Type B pancreatic cell (in vitro differentiated cells): Measurements from ENCODE around the gene THEM5. TPM values are rescaled to one million over a fixed set of nuclear protein-coding genes. Genes with fewer than 3 reads are reported as not detected.
"Not testable (repeated sequence)": the region's sequence is repeated elsewhere in the genome, so short reads cannot be mapped to it uniquely, and the experiment has no call there.

ENCODE experiments used
- DNase-seq: peaks from one replicate; pipeline ENCODE4 v3.0.0; 2021; ENCODE audit warnings: mixed read lengths; ENCODE audit not compliant: unreplicated experiment; ENCODE audit errors: extremely low spot score
- H3K27ac Mint-ChIP-seq: 2 replicates; pipeline ENCODE4 v1.8.0; 2021; ENCODE audit warnings: mild to moderate bottlenecking, mixed read lengths
- H3K27me3 Mint-ChIP-seq: 2 replicates; pipeline ENCODE4 v1.8.0; 2021; ENCODE audit warnings: mixed read lengths
- H3K36me3 Mint-ChIP-seq: 2 replicates; pipeline ENCODE4 v1.8.0; 2021; ENCODE audit warnings: mixed read lengths
- H3K4me1 Mint-ChIP-seq: one replicate; pipeline ENCODE4 v1.8.0; 2021; ENCODE audit warnings: mixed read lengths; ENCODE audit not compliant: unreplicated experiment
- H3K4me3 Mint-ChIP-seq: 2 replicates; pipeline ENCODE4 v1.8.0; 2021; ENCODE audit warnings: mild to moderate bottlenecking, mixed read lengths
- H3K9me3 Mint-ChIP-seq: 2 replicates; pipeline ENCODE4 v1.8.0; 2021; ENCODE audit warnings: mixed read lengths
- total RNA-seq: library from RNA; stranded (reverse); gene quantifications from 2 replicates; pipeline ENCODE4 v1.2.1, GENCODE V29; 2021; ENCODE audit warnings: low replicate concordance
- TF ChIP-seq, protein P1 (sequence below): fragments of 200-600 bp; sonication (generic); conservative IDR thresholded peaks from 2 replicates; pipeline ENCODE4 v1.5.0; 2021; ENCODE audit warnings: antibody characterized with exemption, mild to moderate bottlenecking

Gene THEM5
- total RNA-seq, 1 donor from 2014 or later, result not detected

DNA sequence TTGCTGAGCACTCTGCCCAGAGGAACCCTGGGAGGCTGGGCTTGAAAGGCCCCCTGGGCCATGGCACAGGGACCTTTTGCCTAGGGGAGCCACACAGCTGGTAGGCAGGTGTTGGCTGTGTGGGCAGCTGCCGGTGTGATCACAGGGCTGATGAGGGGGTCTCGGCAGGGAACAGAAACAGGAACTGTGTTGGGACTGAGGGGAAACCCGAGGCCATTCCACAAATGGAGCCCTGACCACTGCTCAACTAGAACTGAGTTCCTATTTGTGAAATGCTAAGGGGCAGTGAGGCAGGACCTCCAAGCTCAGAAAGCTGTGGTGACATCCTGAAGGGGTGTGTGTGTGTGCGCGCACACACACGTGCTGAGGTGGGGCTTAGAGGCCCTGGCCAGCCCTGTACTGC, 6.4 kb upstream of the THEM5 start:
- no peak overlapping the region for H3K27ac Mint-ChIP-seq
- H3K4me3 Mint-ChIP-seq, result no peak overlapping the region
- peaks cover 8% of the 10 kb centered on the region for H3K27me3 Mint-ChIP-seq
- TF ChIP-seq, protein P1, sequence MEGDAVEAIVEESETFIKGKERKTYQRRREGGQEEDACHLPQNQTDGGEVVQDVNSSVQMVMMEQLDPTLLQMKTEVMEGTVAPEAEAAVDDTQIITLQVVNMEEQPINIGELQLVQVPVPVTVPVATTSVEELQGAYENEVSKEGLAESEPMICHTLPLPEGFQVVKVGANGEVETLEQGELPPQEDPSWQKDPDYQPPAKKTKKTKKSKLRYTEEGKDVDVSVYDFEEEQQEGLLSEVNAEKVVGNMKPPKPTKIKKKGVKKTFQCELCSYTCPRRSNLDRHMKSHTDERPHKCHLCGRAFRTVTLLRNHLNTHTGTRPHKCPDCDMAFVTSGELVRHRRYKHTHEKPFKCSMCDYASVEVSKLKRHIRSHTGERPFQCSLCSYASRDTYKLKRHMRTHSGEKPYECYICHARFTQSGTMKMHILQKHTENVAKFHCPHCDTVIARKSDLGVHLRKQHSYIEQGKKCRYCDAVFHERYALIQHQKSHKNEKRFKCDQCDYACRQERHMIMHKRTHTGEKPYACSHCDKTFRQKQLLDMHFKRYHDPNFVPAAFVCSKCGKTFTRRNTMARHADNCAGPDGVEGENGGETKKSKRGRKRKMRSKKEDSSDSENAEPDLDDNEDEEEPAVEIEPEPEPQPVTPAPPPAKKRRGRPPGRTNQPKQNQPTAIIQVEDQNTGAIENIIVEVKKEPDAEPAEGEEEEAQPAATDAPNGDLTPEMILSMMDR, result no peak
- H3K9me3 Mint-ChIP-seq, result no peaks in the 10 kb centered on the region
- no peaks in the 10 kb centered on the region for H3K36me3 Mint-ChIP-seq
- DNase-seq, result no peak
- H3K4me1 Mint-ChIP-seq, result no peaks in the 10 kb centered on the region

DNA sequence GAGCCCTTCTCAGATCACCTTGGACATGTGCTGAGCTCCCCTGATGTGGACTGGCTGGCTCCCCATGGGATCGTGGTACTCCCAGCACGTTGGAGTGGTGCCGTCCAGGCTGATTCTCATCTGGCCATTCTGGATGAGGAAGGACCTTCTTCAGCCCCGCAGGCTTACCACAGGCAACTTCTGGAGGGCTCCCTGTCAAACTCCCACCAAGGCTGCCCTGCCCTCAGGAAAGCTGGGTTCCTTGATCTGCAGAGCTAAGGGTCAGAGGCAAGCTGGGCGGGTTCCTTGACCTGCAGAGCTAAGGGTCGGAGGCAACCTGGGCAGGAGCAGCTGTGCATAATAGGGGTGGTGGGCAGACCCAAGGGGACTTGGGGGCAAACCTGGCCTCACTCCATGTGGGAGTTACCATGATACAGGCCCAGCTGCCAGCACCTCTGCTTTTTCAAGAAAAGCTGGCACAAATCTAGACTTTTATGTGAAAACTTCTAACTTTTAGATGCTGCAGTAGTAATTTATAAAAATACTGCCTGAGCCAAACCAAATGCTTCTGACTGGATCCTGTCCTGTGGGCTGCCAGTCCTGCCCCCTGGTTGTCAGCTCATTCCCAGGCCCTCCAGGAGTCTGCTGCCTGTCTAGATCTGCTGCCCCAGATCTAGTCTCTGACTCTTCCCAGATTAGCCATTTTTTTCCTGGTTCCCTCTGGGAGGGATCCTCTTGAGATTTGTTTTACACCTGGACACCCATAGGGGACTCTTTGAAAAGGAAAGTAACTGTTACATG, 5.6 kb upstream of the THEM5 start:
- Mint-ChIP-seq H3K4me1 (no peaks in the 10 kb centered on the region), H3K36me3 (no peaks in the 10 kb centered on the region), H3K27ac (no peak overlapping the region), H3K4me3 (no peak overlapping the region), H3K27me3 (peaks cover 8% of the 10 kb centered on the region), H3K9me3 (no peaks in the 10 kb centered on the region)
- TF ChIP-seq, protein P1, result no peak
- no peak for DNase-seq

DNA sequence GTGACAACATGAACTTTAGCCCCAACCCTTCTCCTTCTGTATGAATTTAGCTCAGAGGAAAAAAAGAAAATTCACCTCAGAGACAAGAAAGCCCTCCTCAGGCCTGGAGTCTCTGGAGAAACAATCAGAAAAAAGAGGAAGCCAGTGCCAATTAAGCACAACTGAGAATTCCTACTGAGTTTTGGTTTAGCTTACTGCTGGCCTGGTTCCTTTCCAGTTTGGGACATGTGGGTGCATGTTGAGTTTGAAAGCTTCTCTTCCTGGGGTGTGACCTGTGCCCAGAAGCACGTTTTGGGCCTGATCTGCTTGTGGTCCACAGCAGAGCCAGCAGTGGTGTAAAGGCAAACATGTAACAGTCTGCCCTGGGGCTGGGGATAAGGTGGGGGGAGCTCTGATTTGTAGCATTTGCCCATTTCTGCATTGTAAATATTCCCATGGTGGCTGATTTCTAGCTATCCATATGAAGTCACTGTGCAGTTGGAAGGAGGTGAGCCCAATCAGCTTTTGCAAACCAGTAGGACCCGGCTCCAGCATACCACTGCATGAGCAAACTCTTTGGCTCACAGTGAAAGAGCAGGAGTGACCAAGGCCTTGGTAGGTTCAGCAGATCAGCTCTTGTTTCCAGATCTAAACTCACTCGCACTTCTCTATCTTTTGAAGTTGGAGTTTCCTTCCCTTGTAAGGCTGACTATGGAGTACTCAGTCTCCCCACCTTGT, 4.7 kb upstream of the THEM5 start:
- Mint-ChIP-seq H3K27me3 (peaks cover 8% of the 10 kb centered on the region), H3K36me3 (no peaks in the 10 kb centered on the region), H3K4me1 (no peaks in the 10 kb centered on the region), H3K4me3 (no peak overlapping the region), H3K9me3 (no peaks in the 10 kb centered on the region), H3K27ac (no peak overlapping the region)
- no peak for DNase-seq
- TF ChIP-seq, protein P1, result no peak

DNA sequence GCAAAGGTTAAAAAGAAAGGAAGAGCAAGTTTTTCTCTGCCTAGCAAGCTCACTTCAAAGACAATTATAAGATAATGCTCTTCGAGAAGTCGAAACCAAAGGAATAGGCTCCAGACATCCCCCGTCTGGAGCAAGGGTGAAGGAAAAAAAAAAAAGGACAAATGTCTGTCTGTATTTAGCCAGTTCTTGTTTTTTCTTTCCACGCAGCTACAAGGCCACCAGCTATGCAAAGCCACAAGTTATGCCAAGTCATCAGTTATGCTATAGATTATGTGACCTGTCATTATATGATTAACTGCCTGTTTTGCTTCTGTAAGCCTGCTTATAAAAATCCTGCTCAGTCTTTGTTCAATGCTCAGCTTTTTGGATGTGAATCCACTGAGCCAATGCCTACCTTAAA, 2.4 kb upstream of the THEM5 start:
- Mint-ChIP-seq H3K4me3 (no peak overlapping the region), H3K9me3 (no peaks in the 10 kb centered on the region), H3K27me3 (peaks cover 12% of the 10 kb centered on the region), H3K27ac (no peak overlapping the region), H3K36me3 (no peaks in the 10 kb centered on the region), H3K4me1 (no peaks in the 10 kb centered on the region)
- no peak for DNase-seq
- TF ChIP-seq, protein P1, result no peak

DNA sequence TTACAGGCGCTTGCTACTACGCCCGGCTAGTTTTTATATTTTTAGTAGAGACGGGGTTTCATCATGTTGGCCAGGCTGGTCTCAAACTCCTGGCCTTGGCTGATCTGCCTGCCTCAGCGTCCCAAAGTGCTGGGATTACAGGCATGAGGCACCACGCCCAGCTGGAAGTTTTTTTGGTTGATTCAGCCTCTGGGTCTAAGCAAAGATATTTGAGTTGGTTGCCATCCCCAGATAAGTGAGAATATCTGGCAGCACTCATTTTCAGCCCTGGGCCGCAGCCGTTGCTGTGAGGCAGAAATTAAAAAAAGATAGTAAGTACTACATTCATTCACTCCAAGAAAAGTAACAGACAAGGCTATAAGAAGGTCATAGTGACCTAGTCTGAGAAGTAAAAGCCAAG, 2.0 kb upstream of the THEM5 start:
- H3K27me3 Mint-ChIP-seq, result peaks cover 14% of the 10 kb centered on the region

DNA sequence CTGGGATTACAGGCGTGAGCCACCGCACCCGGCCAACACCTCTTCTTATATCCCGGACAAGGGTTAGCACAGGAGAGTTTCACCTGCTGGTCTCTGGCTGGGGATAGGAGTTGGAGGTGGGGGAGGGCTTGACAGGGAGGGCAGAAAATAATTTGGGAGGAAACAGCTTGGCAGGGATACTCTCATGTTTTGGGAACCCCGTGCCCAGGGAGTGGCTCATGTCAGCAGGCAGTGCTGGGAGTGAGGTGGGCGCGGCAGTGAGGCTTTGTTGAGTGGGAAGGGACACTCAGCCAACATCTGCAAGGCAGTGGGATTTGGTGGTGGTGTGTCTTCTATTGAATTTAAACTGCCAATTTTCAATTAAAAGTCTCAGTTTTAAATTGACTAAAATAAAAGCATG, 1.1 kb upstream of the THEM5 start:
- H3K4me3 Mint-ChIP-seq, result no peak overlapping the region
- H3K27ac Mint-ChIP-seq, result no peak overlapping the region
- H3K27me3 Mint-ChIP-seq, result peaks cover 22% of the 10 kb centered on the region
- H3K4me1 Mint-ChIP-seq, result no peaks in the 10 kb centered on the region
- TF ChIP-seq, protein P1, result no peak
- no peak for DNase-seq
- no peaks in the 10 kb centered on the region for H3K9me3 Mint-ChIP-seq
- no peaks in the 10 kb centered on the region for H3K36me3 Mint-ChIP-seq

More for the DNA sequence above, 2.0 kb upstream of the THEM5 start:
- not testable (repeated sequence) for H3K36me3 Mint-ChIP-seq, H3K4me1 Mint-ChIP-seq, H3K27ac Mint-ChIP-seq, H3K9me3 Mint-ChIP-seq, DNase-seq, H3K4me3 Mint-ChIP-seq
